Endothelial cell of umbilical vein (primary cell): ENCODE data around the gene CPSF4.
A peak's percentile ranks its signal among the peaks of the same experiment; 100 is the strongest.

Experiments used
- EZH2 ChIP-seq: IDR thresholded peaks from 2 replicates; pipeline ENCODE4 v1.6.1; 2012; ENCODE audit warnings: borderline replicate concordance, low read depth, mild to moderate bottlenecking, moderate library complexity, low read length, inconsistent platforms; ENCODE audit not compliant: severe bottlenecking
- GATA2 ChIP-seq: IDR thresholded peaks from 2 replicates; pipeline ENCODE4 v1.7.0; 2011; ENCODE audit warnings: low read depth, mild to moderate bottlenecking, moderate library complexity, mixed read lengths, low read length; ENCODE audit not compliant: insufficient read length, insufficient read depth
- MAX ChIP-seq: IDR thresholded peaks from 2 replicates; pipeline ENCODE4 v1.6.1; 2011; ENCODE audit not compliant: insufficient read depth, insufficient read length
- MYC ChIP-seq: IDR thresholded peaks from one replicate; pipeline ENCODE4 v1.6.1; 2011; ENCODE audit warnings: mild to moderate bottlenecking, low read depth, low read length
- POLR2A ChIP-seq: IDR thresholded peaks from 2 replicates; pipeline ENCODE4 v1.6.1; 2012; ENCODE audit warnings: low read depth, mild to moderate bottlenecking, control low read depth, low read length
- POLR2AphosphoS5 ChIP-seq: IDR thresholded peaks from 2 replicates; pipeline ENCODE4 v1.6.1; 2012; ENCODE audit warnings: low read depth, mild to moderate bottlenecking, control low read depth, low read length, moderate library complexity; ENCODE audit not compliant: insufficient read depth
- TF ChIP-seq, protein P1 (sequence below), 2 donors: IDR thresholded peaks; 1 replicate in 1 of 2; 2 replicates in 1 of 2; pipeline ENCODE4 v1.5.1; 2011; ENCODE audit warnings: low read length in 2 of 2, mild to moderate bottlenecking in 2 of 2, moderate library complexity in 2 of 2, control low read depth in 1 of 2, inconsistent platforms in 1 of 2, low read depth in 1 of 2; ENCODE audit not compliant: insufficient read depth in 1 of 2; ENCODE audit errors: extremely low read depth in 1 of 2

DNA sequence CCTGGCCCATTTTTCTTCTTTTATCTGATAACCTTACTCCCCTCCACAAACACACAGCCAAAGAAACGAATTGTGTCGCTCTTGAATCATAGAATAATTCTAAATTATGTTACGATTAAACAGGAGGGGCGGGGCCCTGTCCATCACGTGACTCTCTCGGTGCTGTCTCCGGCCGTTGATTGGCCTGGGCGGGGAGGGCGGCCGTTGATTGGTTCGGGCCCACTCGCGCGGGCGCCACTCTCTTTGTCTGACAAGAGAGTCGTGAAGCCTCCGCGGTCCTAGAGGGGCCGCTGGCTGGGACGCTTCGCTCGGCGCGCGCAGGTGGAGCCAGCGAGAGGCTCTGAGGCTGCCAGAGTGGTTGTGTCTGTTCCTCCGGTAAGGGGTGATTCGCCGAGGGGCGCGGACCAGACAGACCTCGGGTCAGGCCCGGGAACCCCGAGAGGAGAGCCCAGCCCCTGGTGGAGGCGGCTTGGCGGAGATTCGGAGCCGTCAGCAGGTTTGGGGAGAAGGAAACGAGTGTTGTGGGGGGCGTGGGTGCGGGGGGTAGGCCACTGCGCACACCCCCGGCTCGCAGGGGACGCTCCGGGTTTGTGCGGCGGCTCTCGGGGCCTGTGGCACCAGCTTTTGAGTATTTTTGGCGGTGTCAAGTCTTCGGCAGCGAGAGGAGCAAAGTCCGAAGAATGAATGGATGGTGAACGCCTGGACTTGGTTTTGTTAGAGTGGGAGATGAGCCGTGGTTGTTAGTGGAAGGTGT is 34.0 kb downstream of the CPSF4 start, which contains the start of gene ZNF789:
- peak; percentile 78 for TF ChIP-seq POLR2AphosphoS5
- TF ChIP-seq, protein P1, sequence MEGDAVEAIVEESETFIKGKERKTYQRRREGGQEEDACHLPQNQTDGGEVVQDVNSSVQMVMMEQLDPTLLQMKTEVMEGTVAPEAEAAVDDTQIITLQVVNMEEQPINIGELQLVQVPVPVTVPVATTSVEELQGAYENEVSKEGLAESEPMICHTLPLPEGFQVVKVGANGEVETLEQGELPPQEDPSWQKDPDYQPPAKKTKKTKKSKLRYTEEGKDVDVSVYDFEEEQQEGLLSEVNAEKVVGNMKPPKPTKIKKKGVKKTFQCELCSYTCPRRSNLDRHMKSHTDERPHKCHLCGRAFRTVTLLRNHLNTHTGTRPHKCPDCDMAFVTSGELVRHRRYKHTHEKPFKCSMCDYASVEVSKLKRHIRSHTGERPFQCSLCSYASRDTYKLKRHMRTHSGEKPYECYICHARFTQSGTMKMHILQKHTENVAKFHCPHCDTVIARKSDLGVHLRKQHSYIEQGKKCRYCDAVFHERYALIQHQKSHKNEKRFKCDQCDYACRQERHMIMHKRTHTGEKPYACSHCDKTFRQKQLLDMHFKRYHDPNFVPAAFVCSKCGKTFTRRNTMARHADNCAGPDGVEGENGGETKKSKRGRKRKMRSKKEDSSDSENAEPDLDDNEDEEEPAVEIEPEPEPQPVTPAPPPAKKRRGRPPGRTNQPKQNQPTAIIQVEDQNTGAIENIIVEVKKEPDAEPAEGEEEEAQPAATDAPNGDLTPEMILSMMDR (IDR thresholded peaks at IDR 0.05; ENCODE audit: extremely low read depth in 1 of 2, insufficient read depth in 1 of 2, low read depth in 1 of 2, low read length in 2 of 2): no peak
- TF ChIP-seq POLR2A: no peak
- TF ChIP-seq MYC: no peak
- TF ChIP-seq GATA2: peak; percentile 24
- no peak for TF ChIP-seq EZH2
- peak; percentile 82 for TF ChIP-seq MAX
